HG03103 (cell line): ENCODE data around the gene TVP23A.
"Not testable (repeated sequence)": the region's sequence is repeated elsewhere in the genome, so short reads cannot be mapped to it uniquely, and the experiment has no call there.

Experiments
- ATAC-seq: cut with Tn5 transposase; IDR thresholded peaks from one replicate; pipeline ENCODE4 v1.9.1; 2021; ENCODE audit warnings: low read depth; ENCODE audit not compliant: unreplicated experiment

The TVP23A gene

GRCh38 chr16:10836174-10836853 lies 17.7 kb upstream of the TVP23A start:
- no peak for ATAC-seq

- ATAC-seq, result no peak
Measured at GRCh38 chr16:10835281-10835931, 16.8 kb upstream of the TVP23A start.

GRCh38 chr16:10834766-10835165 lies 16.2 kb upstream of the TVP23A start:
- no peak for ATAC-seq

- no peak for ATAC-seq
Measured at GRCh38 chr16:10834130-10834529, 15.5 kb upstream of the TVP23A start.

- no peak for ATAC-seq
Measured at GRCh38 chr16:10833271-10833670, 14.7 kb upstream of the TVP23A start.

- no peak for ATAC-seq
Measured at GRCh38 chr16:10831894-10832886, 13.6 kb upstream of the TVP23A start.

- ATAC-seq, result not testable (repeated sequence)
Measured at GRCh38 chr16:10830240-10830639, 11.6 kb upstream of the TVP23A start.

GRCh38 chr16:10829390-10830098 lies 10.9 kb upstream of the TVP23A start:
- ATAC-seq, result not testable (repeated sequence)

- ATAC-seq, result no peak
Measured at GRCh38 chr16:10828851-10829366, 10.3 kb upstream of the TVP23A start.

GRCh38 chr16:10827691-10828341 lies 9.2 kb upstream of the TVP23A start:
- ATAC-seq, result no peak

GRCh38 chr16:10824111-10824893 lies 5.7 kb upstream of the TVP23A start:
- no peak for ATAC-seq

GRCh38 chr16:10822702-10823101 lies 4.1 kb upstream of the TVP23A start:
- ATAC-seq, result no peak

GRCh38 chr16:10820546-10820945 lies 2.0 kb upstream of the TVP23A start:
- ATAC-seq, result no peak

- ATAC-seq, result no peak
Measured at GRCh38 chr16:10817514-10817913, 1.1 kb downstream of the TVP23A start.

- ATAC-seq, result no peak
Measured at GRCh38 chr16:10813099-10813455, 5.5 kb downstream of the TVP23A start.

- ATAC-seq, result peak; percentile 88
Measured at GRCh38 chr16:10812312-10813098, 6.1 kb downstream of the TVP23A start.

- ATAC-seq, result no peak
Measured at GRCh38 chr16:10809706-10810105, 8.9 kb downstream of the TVP23A start.

- ATAC-seq, result no peak
Measured at GRCh38 chr16:10808850-10809249, 9.7 kb downstream of the TVP23A start.
